Skeletal muscle satellite cell (primary cell): ENCODE measurements around the gene PPIE. TPM values are rescaled to one million over a fixed set of nuclear protein-coding genes. Genes with fewer than 3 reads are reported as not detected.

Source experiments
- H3K27me3 ChIP-seq: 2 replicates; pipeline ENCODE4 v1.7.0; 2013; ENCODE audit warnings: low read length; ENCODE audit not compliant: control insufficient read depth, insufficient read depth
- H3K36me3 ChIP-seq: 2 replicates; pipeline ENCODE4 v1.7.0; 2013; ENCODE audit warnings: mild to moderate bottlenecking, control low read depth, low read length; ENCODE audit not compliant: insufficient read depth
- H3K4me1 ChIP-seq: 2 replicates; pipeline ENCODE4 v1.7.0; 2013; ENCODE audit warnings: low read length; ENCODE audit not compliant: control insufficient read depth, insufficient read depth
- H3K4me2 ChIP-seq: 2 replicates; pipeline ENCODE4 v1.7.0; 2013; ENCODE audit warnings: mild to moderate bottlenecking, low read length
- H3K4me3 ChIP-seq: 2 replicates; pipeline ENCODE4 v1.7.0; 2013; ENCODE audit warnings: low read length
- H3K9ac ChIP-seq: 2 replicates; pipeline ENCODE4 v1.7.0; 2013; ENCODE audit warnings: mild to moderate bottlenecking, low read depth, low read length, moderate library complexity
- H3K9me3 ChIP-seq: replicated peaks from 2 replicates; pipeline ENCODE4 v1.7.0; 2013; ENCODE audit warnings: mild to moderate bottlenecking, control low read depth, low read length
- small RNA-seq: library from RNA; depleted of rRNA; stranded (forward); fragments of <200 nt; gene quantifications from one replicate; pipeline ENCODE3, GENCODE V24; 2012

The PPIE gene

GRCh38 chr1:39799770-39800470 lies 61.2 kb downstream of the PPIE start:
- no peak overlapping the region for H3K9ac ChIP-seq
- H3K4me3 ChIP-seq: no peak overlapping the region

GRCh38 chr1:39800471-39800835 lies 61.8 kb downstream of the PPIE start:
- Histone ChIP-seq H3K27me3 (peaks cover 4% of the 10 kb centered on the region), H3K9me3 (peaks cover 2% of the 10 kb centered on the region), H3K4me2 (no peak overlapping the region), H3K36me3 (no peaks in the 10 kb centered on the region), H3K9ac (no peak overlapping the region), H3K4me3 (no peak overlapping the region), H3K4me1 (peaks cover 10% of the 10 kb centered on the region)

More at GRCh38 chr1:39799770-39800470, 61.2 kb downstream of the PPIE start:
- Histone ChIP-seq H3K27me3 (peaks cover 4% of the 10 kb centered on the region), H3K4me1 (peaks cover 10% of the 10 kb centered on the region), H3K36me3 (no peaks in the 10 kb centered on the region), H3K9me3 (no peaks in the 10 kb centered on the region), H3K4me2 (peak overlapping the region; percentile 66)

GRCh38 chr1:39802496-39803260 lies 64.0 kb downstream of the PPIE start:
- H3K9me3 ChIP-seq: peaks cover 4% of the 10 kb centered on the region

GRCh38 chr1:39805385-39805784 lies 66.7 kb downstream of the PPIE start:
- H3K9me3 ChIP-seq: peaks cover 4% of the 10 kb centered on the region
- no peaks in the 10 kb centered on the region for H3K36me3 ChIP-seq
- peaks cover 7% of the 10 kb centered on the region for H3K27me3 ChIP-seq
- H3K4me3 ChIP-seq: no peak overlapping the region
- peaks cover 2% of the 10 kb centered on the region for H3K4me1 ChIP-seq
- H3K9ac ChIP-seq: no peak overlapping the region
- no peak overlapping the region for H3K4me2 ChIP-seq

More at GRCh38 chr1:39802496-39803260, 64.0 kb downstream of the PPIE start:
- H3K4me1 ChIP-seq: peaks cover 10% of the 10 kb centered on the region
- H3K9ac ChIP-seq: no peak overlapping the region
- H3K4me3 ChIP-seq: no peak overlapping the region
- H3K4me2 ChIP-seq: no peak overlapping the region
- H3K36me3 ChIP-seq: no peaks in the 10 kb centered on the region
- H3K27me3 ChIP-seq: peaks cover 4% of the 10 kb centered on the region

GRCh38 chr1:39808784-39809517 lies 70.3 kb downstream of the PPIE start:
- Histone ChIP-seq H3K36me3 (no peaks in the 10 kb centered on the region), H3K27me3 (peaks cover 3% of the 10 kb centered on the region), H3K9me3 (peaks cover 4% of the 10 kb centered on the region), H3K4me2 (no peak overlapping the region), H3K4me3 (no peak overlapping the region), H3K9ac (no peak overlapping the region), H3K4me1 (no peaks in the 10 kb centered on the region)

GRCh38 chr1:39812913-39813312 lies 74.2 kb downstream of the PPIE start:
- Histone ChIP-seq H3K36me3 (no peaks in the 10 kb centered on the region), H3K9me3 (no peaks in the 10 kb centered on the region), H3K4me2 (no peak overlapping the region), H3K9ac (no peak overlapping the region), H3K4me3 (no peak overlapping the region), H3K4me1 (no peaks in the 10 kb centered on the region), H3K27me3 (peaks cover 8% of the 10 kb centered on the region)

Small RNA genes lying within 50 kb of the gene (small RNA-seq; reads per million reads assigned to genes)
- not detected for gene AL033527.1
- not detected for gene RNU7-121P
